ENCODE results near the gene RHEX. TPM values are rescaled to one million over a fixed set of nuclear protein-coding genes. Genes with fewer than 3 reads are reported as not detected.

The RHEX gene
- total RNA-seq, 2 donors from 2014 or later = 0.86 TPM; not detected in 1

DNA sequence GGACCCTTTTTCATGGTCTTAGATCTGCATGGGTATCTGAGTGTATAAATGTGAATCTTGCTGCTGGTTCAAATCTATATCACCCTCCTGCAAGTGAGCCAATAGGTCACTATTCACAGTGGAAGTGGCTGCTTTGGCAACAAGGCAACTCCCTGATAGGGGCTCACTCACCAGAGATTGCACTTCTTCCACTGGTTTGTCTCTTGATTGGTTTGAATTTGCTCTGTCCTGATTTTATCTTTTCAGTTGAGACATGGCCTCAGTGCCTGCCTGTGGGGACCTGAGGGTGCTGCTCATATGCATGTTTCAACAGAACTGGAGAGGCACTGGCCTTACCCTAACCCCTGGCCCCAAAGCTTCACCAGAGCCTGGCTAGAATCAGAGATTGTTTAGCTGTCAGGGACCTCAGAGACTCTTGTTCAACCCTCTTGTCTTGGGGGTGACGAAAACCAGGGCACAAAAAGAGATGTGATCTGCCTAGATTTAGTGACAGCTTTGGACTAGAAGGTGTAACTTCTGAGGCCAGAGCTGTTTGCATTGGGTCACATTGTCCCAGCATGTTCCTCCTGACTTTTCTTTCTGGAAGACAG lies 47.3 kb downstream of the RHEX start:
- H3K27ac Mint-ChIP-seq = peak overlapping the region in 1 of 2 donors; percentile 15
- no peak overlapping the region for H3K4me3 Mint-ChIP-seq
- no peaks in the 10 kb centered on the region for H3K9me3 Mint-ChIP-seq
- H3K4me1 Mint-ChIP-seq (ENCODE audit: low read depth in 2 of 2) = no peaks in the 10 kb centered on the region
- no peaks in the 10 kb centered on the region for H3K36me3 Mint-ChIP-seq
- DNase-seq (ENCODE audit: low spot score) = no peak
- peaks cover 27 to 37% of the 10 kb centered on the region in 2 donors for H3K27me3 Mint-ChIP-seq
- peak in 1 of 2 donors; percentile 59 for ATAC-seq

DNA sequence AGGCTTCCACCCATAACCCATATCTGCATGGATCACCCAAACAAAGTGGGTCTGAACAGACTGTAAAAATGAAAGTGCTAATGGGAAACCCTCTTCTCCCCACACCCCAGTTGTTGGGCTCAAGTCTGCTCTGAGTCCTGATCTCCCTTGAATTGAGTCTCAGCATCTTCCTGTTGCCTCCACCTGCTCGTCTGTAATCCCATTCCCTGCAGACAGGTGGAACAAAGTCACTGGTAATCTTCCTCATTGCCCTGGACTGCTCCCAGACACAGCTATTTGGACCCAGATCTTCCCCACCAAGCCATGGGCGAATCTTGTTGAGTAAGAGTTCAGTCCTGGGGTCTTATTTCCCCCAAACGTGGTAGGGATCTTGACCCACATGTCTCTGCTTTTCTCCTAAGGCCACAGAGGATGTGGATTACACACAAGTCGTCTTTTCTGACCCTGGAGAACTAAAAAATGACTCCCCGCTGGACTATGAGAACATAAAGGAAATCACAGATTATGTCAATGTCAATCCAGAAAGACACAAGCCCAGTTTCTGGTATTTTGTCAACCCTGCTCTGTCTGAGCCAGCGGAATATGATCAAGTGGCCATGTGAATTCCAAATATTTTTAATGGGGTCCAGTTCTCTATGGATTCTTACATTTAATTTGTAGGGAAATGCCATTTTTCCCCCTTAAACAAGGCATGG lies 48.5 kb downstream of the RHEX start:
- Mint-ChIP-seq H3K36me3 (no peaks in the 10 kb centered on the region), H3K9me3 (no peaks in the 10 kb centered on the region), H3K4me1 (ENCODE audit: low read depth in 2 of 2) (peaks cover 0 to under 1% of the 10 kb centered on the region in 2 donors), H3K4me3 (no peak overlapping the region), H3K27me3 (peaks cover 27 to 35% of the 10 kb centered on the region in 2 donors), H3K27ac (no peak overlapping the region)
- ATAC-seq (no peak), DNase-seq (ENCODE audit: low spot score) (no peak)

- Mint-ChIP-seq H3K36me3 (no peaks in the 10 kb centered on the region), H3K27ac (no peak overlapping the region), H3K4me3 (no peak overlapping the region), H3K27me3 (peaks cover 27 to 31% of the 10 kb centered on the region in 2 donors), H3K4me1 (ENCODE audit: low read depth in 2 of 2) (peaks cover 0 to 3% of the 10 kb centered on the region in 2 donors), H3K9me3 (no peaks in the 10 kb centered on the region)
- DNase-seq (ENCODE audit: low spot score) = no peak
- no peak for ATAC-seq
These were observed 49.4 kb downstream of the RHEX start for GRCh38 chr1:206102292-206102936.

- Mint-ChIP-seq H3K4me1 (ENCODE audit: low read depth in 2 of 2) (peaks cover 0 to 3% of the 10 kb centered on the region in 2 donors), H3K36me3 (no peaks in the 10 kb centered on the region), H3K27ac (no peak overlapping the region), H3K9me3 (no peaks in the 10 kb centered on the region), H3K27me3 (peaks cover 17 to 27% of the 10 kb centered on the region in 2 donors), H3K4me3 (no peak overlapping the region)
- no peak for ATAC-seq
- DNase-seq (ENCODE audit: low spot score) = no peak
These were observed 51.0 kb downstream of the RHEX start for GRCh38 chr1:206103979-206104378.

- Mint-ChIP-seq H3K9me3 (no peaks in the 10 kb centered on the region), H3K27me3 (peaks cover 16 to 19% of the 10 kb centered on the region in 2 donors)
- no peak for DNase-seq (ENCODE audit: low spot score)
These were observed 52.6 kb downstream of the RHEX start for GRCh38 chr1:206105464-206105995.

DNA sequence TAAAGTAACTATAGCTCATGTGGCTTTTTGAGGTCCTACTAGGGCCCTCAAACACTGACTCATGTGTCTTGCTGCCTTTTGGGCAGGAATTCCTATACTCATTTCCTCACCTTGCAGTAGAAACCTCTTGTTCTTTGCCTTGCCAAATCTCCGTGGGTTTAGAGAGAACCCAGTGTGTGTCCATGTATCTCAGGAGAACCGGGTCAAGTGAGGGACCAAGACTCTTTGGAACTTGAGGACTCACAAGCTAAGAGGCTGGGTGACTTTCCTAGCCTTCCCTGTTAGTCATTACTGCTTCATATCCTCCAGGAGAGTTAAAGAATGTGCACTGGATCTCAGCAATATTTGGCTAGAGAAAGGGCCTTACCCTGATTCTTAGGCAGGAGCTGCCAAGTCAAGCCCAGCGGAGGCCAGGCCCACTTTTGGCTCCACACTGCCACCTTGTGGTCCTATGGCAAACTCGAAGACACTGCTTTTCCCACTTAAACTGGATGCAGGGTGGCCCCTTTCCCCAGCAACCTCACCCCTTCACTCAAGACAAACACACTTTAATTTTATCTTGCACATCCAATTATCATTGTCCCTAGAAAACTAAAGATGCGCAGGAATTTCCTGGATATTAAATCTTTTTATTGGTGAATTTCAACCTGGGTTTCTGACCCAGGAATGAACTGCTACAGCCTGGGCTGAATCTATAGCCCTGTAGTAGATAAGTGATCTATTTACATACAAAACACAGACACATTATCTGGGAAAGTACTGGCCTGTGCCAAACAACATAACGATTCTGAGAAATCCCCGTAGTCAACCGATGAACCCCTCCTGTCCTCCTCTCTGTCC lies 53.6 kb downstream of the RHEX start:
- H3K36me3 Mint-ChIP-seq = no peaks in the 10 kb centered on the region
- peak; percentile 80 for DNase-seq (ENCODE audit: low spot score)
- H3K4me3 Mint-ChIP-seq = no peak overlapping the region
- no peak overlapping the region for H3K27ac Mint-ChIP-seq
- H3K9me3 Mint-ChIP-seq = no peaks in the 10 kb centered on the region
- peaks cover 0 to 3% of the 10 kb centered on the region in 2 donors for H3K4me1 Mint-ChIP-seq (ENCODE audit: low read depth in 2 of 2)
- peaks cover 5 to 13% of the 10 kb centered on the region in 2 donors for H3K27me3 Mint-ChIP-seq
- peak; percentile 73 to 74 for ATAC-seq

More at GRCh38 chr1:206105464-206105995, 52.6 kb downstream of the RHEX start:
- no peak for ATAC-seq
- Mint-ChIP-seq H3K36me3 (no peaks in the 10 kb centered on the region), H3K4me1 (ENCODE audit: low read depth in 2 of 2) (peaks cover 0 to 3% of the 10 kb centered on the region in 2 donors), H3K27ac (no peak overlapping the region), H3K4me3 (no peak overlapping the region)

DNA sequence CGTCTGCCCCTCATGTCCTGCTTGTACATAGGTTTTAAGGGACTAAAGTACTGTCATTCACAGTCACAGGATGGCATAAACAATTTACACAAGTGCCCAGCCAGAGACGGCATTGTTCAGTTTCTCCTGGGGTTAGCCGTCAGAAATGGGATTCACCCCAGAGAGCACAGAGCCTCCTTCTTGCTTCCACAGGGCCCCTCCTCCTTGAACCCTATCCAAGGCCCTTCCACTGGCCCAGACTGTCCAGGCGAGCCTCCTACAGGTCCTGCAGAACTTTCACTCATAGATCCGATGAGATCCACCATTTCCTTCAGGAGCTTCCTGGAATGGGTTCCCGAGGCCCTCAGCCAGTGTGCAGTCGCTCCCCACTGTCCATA lies 54.2 kb downstream of the RHEX start:
- Mint-ChIP-seq H3K4me3 (no peak overlapping the region), H3K9me3 (no peaks in the 10 kb centered on the region), H3K4me1 (ENCODE audit: low read depth in 2 of 2) (peaks cover 0 to 3% of the 10 kb centered on the region in 2 donors), H3K27me3 (peaks cover 0 to 8% of the 10 kb centered on the region in 2 donors), H3K27ac (no peak overlapping the region), H3K36me3 (no peaks in the 10 kb centered on the region)
- no peak for ATAC-seq
- no peak for DNase-seq (ENCODE audit: low spot score)

DNA sequence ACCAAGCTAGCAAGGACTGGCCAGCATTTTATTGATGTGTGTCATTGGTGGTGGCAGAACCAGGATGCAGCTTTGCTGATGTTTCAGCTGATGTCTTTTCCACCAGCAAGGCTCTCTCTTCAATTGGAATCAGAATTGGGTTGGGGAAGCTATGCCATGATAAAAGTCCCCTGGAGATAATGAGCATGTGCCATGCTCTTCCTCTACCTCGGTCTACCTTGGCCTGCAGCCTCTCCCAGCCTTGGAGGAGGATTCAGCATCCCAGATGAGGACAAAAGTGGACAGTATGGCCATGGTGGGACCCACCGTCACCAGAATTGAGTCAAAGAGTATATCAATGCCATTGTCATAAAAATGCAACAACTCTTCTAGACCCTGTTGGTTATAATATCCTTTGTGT lies 55.7 kb downstream of the RHEX start:
- H3K4me1 Mint-ChIP-seq (ENCODE audit: low read depth in 2 of 2) = peaks cover 0 to 3% of the 10 kb centered on the region in 2 donors
- ATAC-seq (no peak), DNase-seq (ENCODE audit: low spot score) (no peak)
- peaks cover 0 to 4% of the 10 kb centered on the region in 2 donors for H3K27me3 Mint-ChIP-seq
- H3K27ac Mint-ChIP-seq = no peak overlapping the region
- H3K9me3 Mint-ChIP-seq = no peaks in the 10 kb centered on the region
- H3K4me3 Mint-ChIP-seq = no peak overlapping the region
- H3K36me3 Mint-ChIP-seq = no peaks in the 10 kb centered on the region

- Mint-ChIP-seq H3K27ac (no peak overlapping the region), H3K4me1 (ENCODE audit: low read depth in 2 of 2) (peaks cover 0 to 3% of the 10 kb centered on the region in 2 donors), H3K4me3 (no peak overlapping the region), H3K36me3 (no peaks in the 10 kb centered on the region), H3K27me3 (peaks cover 2 to 8% of the 10 kb centered on the region in 2 donors), H3K9me3 (no peaks in the 10 kb centered on the region)
- DNase-seq (ENCODE audit: low spot score) (no peak), ATAC-seq (no peak)
These were observed 56.7 kb downstream of the RHEX start for GRCh38 chr1:206109718-206110117.

- no peaks in the 10 kb centered on the region for H3K36me3 Mint-ChIP-seq
- peaks cover 0 to 3% of the 10 kb centered on the region in 2 donors for H3K4me1 Mint-ChIP-seq (ENCODE audit: low read depth in 2 of 2)
- DNase-seq (ENCODE audit: low spot score) (no peak), ATAC-seq (peak in 1 of 2 donors; percentile 28)
- no peak overlapping the region for H3K27ac Mint-ChIP-seq
- no peak overlapping the region for H3K4me3 Mint-ChIP-seq
- H3K27me3 Mint-ChIP-seq = peaks cover 2 to 10% of the 10 kb centered on the region in 2 donors
- H3K9me3 Mint-ChIP-seq = no peaks in the 10 kb centered on the region
These were observed 57.2 kb downstream of the RHEX start for GRCh38 chr1:206110161-206110560.

GRCh38 chr1:206110820-206111219 lies 57.8 kb downstream of the RHEX start:
- Mint-ChIP-seq H3K27me3 (peaks cover 2 to 10% of the 10 kb centered on the region in 2 donors), H3K36me3 (no peaks in the 10 kb centered on the region), H3K4me1 (ENCODE audit: low read depth in 2 of 2) (peaks cover 0 to 3% of the 10 kb centered on the region in 2 donors), H3K27ac (no peak overlapping the region), H3K9me3 (no peaks in the 10 kb centered on the region), H3K4me3 (no peak overlapping the region)
- DNase-seq (ENCODE audit: low spot score) (no peak), ATAC-seq (no peak)

DNA sequence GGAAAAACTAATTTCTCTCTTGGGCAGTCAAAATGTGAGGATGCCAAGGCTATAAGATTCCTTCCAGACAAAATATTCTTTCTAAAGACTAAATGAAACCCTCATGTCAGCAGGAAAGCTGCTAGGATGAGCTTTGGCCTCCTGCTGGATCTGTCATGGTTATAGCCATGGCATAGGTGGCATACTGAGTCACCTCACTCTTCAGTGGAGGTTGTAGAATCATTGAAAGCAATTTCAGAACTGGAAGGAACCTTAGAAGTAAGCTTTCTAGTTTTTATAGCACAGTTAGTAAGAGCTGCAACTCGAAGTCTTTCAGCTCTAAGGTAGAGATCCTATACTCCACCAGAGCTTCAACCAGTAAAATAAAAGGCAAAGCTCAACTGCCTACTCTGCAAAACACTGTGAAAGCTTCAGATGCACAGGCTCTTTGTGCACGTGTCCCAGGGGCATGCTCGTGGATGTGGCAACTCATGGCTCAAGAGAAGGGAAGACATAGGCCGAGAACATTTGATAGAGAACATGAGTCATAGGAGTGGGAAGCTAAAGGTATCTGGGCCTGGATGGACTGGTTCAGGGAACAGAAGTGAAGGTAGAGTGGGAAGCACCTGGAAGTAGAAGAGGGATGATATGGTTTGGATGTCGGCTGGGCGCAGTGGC lies 58.4 kb downstream of the RHEX start:
- ATAC-seq (no peak), DNase-seq (ENCODE audit: low spot score) (no peak)
- Mint-ChIP-seq H3K27me3 (peaks cover 4 to 11% of the 10 kb centered on the region in 2 donors), H3K9me3 (no peaks in the 10 kb centered on the region), H3K4me1 (ENCODE audit: low read depth in 2 of 2) (peaks cover 0 to 3% of the 10 kb centered on the region in 2 donors), H3K4me3 (no peak overlapping the region), H3K27ac (no peak overlapping the region), H3K36me3 (no peaks in the 10 kb centered on the region)
